Ishikawa (cell line): ENCODE results near the gene TUBGCP3.

Source experiments
- CEBPB ChIP-seq: IDR thresholded peaks from 2 replicates; pipeline ENCODE4 v1.6.1; 2012
- CREB1 ChIP-seq: IDR thresholded peaks from 2 replicates; pipeline ENCODE4 v1.6.1; 2012; ENCODE audit warnings: low read depth
- EGR1 ChIP-seq: IDR thresholded peaks from 2 replicates; pipeline ENCODE4 v1.6.1; 2012
- EP300 ChIP-seq: IDR thresholded peaks from 2 replicates; pipeline ENCODE4 v1.6.1; 2012; ENCODE audit warnings: borderline replicate concordance
- FOXM1 ChIP-seq: IDR thresholded peaks from 2 replicates; pipeline ENCODE4 v1.6.1; 2012; ENCODE audit warnings: low read depth, borderline replicate concordance
- NFIC ChIP-seq: IDR thresholded peaks from 2 replicates; pipeline ENCODE4 v1.6.1; 2012
- RAD21 ChIP-seq: IDR thresholded peaks from 2 replicates; pipeline ENCODE4 v1.6.1; 2012; ENCODE audit warnings: low read depth
- REST ChIP-seq: IDR thresholded peaks from 2 replicates; pipeline ENCODE4 v1.6.1; 2012; ENCODE audit warnings: low read depth, mild to moderate bottlenecking
- TAF1 ChIP-seq: IDR thresholded peaks from 2 replicates; pipeline ENCODE4 v1.6.1; 2012; ENCODE audit warnings: low read depth, mild to moderate bottlenecking
- TCF12 ChIP-seq: IDR thresholded peaks from 2 replicates; pipeline ENCODE4 v1.6.1; 2012; ENCODE audit warnings: low read depth
- TEAD4 ChIP-seq: IDR thresholded peaks from 2 replicates; pipeline ENCODE4 v1.6.1; 2012
- YY1 ChIP-seq: IDR thresholded peaks from 2 replicates; pipeline ENCODE4 v1.6.1; 2012; ENCODE audit warnings: low read depth
- ZBTB7A ChIP-seq: IDR thresholded peaks from 2 replicates; pipeline ENCODE4 v1.6.1; 2012; ENCODE audit warnings: low read depth
- TF ChIP-seq, protein P1 (sequence below): IDR thresholded peaks from 2 replicates; pipeline ENCODE4 v1.6.1; 2012
- TF ChIP-seq, protein P2 (sequence below): IDR thresholded peaks from 2 replicates; pipeline ENCODE4 v1.6.1; 2012

TUBGCP3 gene

GRCh38 chr13:112519517-112520060 lies 68.4 kb downstream of the TUBGCP3 start:
- no peak for TF ChIP-seq CREB1
- TF ChIP-seq EGR1 = no peak
- no peak for TF ChIP-seq TEAD4
- no peak for TF ChIP-seq REST
- no peak for TF ChIP-seq NFIC
- TF ChIP-seq CEBPB = no peak
- TF ChIP-seq, protein P1, sequence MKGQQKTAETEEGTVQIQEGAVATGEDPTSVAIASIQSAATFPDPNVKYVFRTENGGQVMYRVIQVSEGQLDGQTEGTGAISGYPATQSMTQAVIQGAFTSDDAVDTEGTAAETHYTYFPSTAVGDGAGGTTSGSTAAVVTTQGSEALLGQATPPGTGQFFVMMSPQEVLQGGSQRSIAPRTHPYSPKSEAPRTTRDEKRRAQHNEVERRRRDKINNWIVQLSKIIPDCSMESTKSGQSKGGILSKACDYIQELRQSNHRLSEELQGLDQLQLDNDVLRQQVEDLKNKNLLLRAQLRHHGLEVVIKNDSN = no peak
- no peak for TF ChIP-seq TAF1
- no peak for TF ChIP-seq ZBTB7A
- TF ChIP-seq YY1 = no peak
- TF ChIP-seq FOXM1 = no peak
- TF ChIP-seq TCF12 = no peak
- TF ChIP-seq EP300 = no peak
- TF ChIP-seq RAD21 = no peak
- TF ChIP-seq, protein P2, sequence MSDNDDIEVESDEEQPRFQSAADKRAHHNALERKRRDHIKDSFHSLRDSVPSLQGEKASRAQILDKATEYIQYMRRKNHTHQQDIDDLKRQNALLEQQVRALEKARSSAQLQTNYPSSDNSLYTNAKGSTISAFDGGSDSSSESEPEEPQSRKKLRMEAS = no peak

DNA sequence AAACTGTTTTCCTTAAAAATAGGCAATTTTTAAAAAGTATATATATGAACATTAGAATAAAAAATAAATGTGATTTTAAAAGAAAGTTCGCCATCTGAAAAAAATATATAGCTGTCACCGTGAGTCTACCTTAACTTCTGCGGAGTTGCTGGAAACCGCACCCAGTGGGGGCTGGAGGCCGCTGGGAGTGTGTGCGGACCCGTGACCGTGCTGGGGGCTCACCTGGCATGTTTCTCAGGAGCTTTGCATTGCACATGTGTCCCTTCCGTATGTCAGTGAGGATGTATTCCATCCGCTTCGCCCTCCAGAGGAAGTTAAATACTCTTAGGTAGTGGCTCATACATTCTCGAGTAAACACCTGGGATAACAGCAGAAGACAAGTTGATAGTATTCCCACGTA lies 71.7 kb downstream of the TUBGCP3 start:
- no peak for TF ChIP-seq RAD21
- TF ChIP-seq CREB1 = no peak
- no peak for TF ChIP-seq FOXM1
- TF ChIP-seq EGR1 = no peak
- no peak for TF ChIP-seq EP300
- no peak for TF ChIP-seq NFIC
- no peak for TF ChIP-seq CEBPB
- TF ChIP-seq TEAD4 = no peak
- TF ChIP-seq TAF1 = no peak
- no peak for TF ChIP-seq REST
- no peak for TF ChIP-seq ZBTB7A
- TF ChIP-seq, protein P1 = no peak
- TF ChIP-seq, protein P2 = no peak
- no peak for TF ChIP-seq TCF12
- no peak for TF ChIP-seq YY1

DNA sequence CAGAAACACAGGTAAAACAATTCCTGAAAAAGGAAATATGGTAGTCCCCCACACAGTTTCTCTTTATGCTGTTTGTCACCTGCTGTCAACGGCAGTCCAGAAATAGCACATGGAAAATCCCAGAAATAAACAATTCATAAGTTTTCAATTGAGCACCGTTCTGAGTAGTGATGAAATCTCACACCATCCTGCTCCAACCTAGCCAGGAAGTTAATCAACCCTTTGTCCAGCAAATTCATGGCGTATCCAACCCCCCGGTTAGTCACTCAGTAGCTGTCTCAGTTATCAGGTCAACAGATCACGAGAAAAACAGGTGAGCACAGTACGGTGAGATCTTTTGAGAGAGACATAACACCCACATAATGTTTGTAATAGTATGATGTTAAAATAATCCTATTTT lies 74.2 kb downstream of the TUBGCP3 start:
- TF ChIP-seq REST = no peak
- TF ChIP-seq EGR1 = no peak

GRCh38 chr13:112510987-112511685 lies 76.8 kb downstream of the TUBGCP3 start:
- TF ChIP-seq CREB1 (no peak), EP300 (no peak), NFIC (no peak), ZBTB7A (no peak), YY1 (no peak), TAF1 (no peak), TCF12 (no peak), REST (no peak)
